Keratinocyte (primary cell): ENCODE data around the gene STK40. TPM values are rescaled to one million over a fixed set of nuclear protein-coding genes. Genes with fewer than 3 reads are reported as not detected.

Experiments
- DNase-seq: peaks from one replicate; pipeline ENCODE4 v3.0.0-alpha.2; 2011; ENCODE audit warnings: low read depth, missing footprints, low spot score
- FAIRE-seq: peaks from 2 replicates; lab custom pipeline; 2011; peaks lifted over from hg19 to GRCh38; lab: Jason Lieb, UNC
- H2AFZ ChIP-seq: 2 replicates; pipeline ENCODE4 v1.6.0; 2012; ENCODE audit warnings: low read length, control low read depth, inconsistent platforms; ENCODE audit not compliant: control insufficient read depth
- H3K27ac ChIP-seq: 2 replicates; pipeline ENCODE4 v1.5.1; 2011; ENCODE audit warnings: low read length; ENCODE audit not compliant: control insufficient read depth, insufficient read depth
- H3K27me3 ChIP-seq: 3 replicates; pipeline ENCODE4 v1.6.0; 2011; ENCODE audit warnings: low read length; ENCODE audit not compliant: control insufficient read depth, insufficient read depth; ENCODE audit errors: extremely low read depth
- H3K36me3 ChIP-seq, 2 experiments: 2 replicates in 1 of 2; 3 replicates in 1 of 2; pipeline ENCODE4 v1.5.1; 2011; ENCODE audit warnings: low read length in 2 of 2, mild to moderate bottlenecking in 1 of 2; ENCODE audit not compliant: control insufficient read depth in 2 of 2, insufficient read depth in 2 of 2; ENCODE audit errors: extremely low read depth in 1 of 2
- H3K4me1 ChIP-seq: 3 replicates; pipeline ENCODE4 v1.5.1; 2011; ENCODE audit warnings: low read length; ENCODE audit not compliant: control insufficient read depth, insufficient read depth; ENCODE audit errors: extremely low read depth
- H3K4me2 ChIP-seq: 3 replicates; pipeline ENCODE4 v1.6.0; 2011; ENCODE audit warnings: low read depth, low read length; ENCODE audit not compliant: control insufficient read depth, insufficient read depth; ENCODE audit errors: extremely low read depth
- H3K4me3 ChIP-seq, 3 experiments: fragments of 200-600 bp in 1 of 3; sonication (generic) in 1 of 3; 2 replicates in 2 of 3; 3 replicates in 1 of 3; pipeline ENCODE4 v1.5.1; 2011 to 2016; ENCODE audit warnings: low read length in 3 of 3, mild to moderate bottlenecking in 3 of 3, control low read depth in 2 of 3, inconsistent platforms in 1 of 3, low read depth in 1 of 3, mixed read lengths in 1 of 3, mixed run types in 1 of 3, moderate library complexity in 1 of 3; ENCODE audit not compliant: control insufficient read depth in 2 of 3, insufficient read depth in 2 of 3; ENCODE audit errors: extremely low read depth in 1 of 3
- H3K79me2 ChIP-seq: 2 replicates; pipeline ENCODE4 v1.6.0; 2012; ENCODE audit warnings: low read length; ENCODE audit not compliant: control insufficient read depth, insufficient read depth
- H3K9ac ChIP-seq: 3 replicates; pipeline ENCODE4 v1.6.0; 2011; ENCODE audit warnings: low read length; ENCODE audit not compliant: control insufficient read depth, insufficient read depth; ENCODE audit errors: extremely low read depth
- H3K9me1 ChIP-seq: 3 replicates; pipeline ENCODE4 v1.6.0; 2011; ENCODE audit warnings: low read length; ENCODE audit not compliant: control insufficient read depth, insufficient read depth; ENCODE audit errors: extremely low read depth
- H3K9me3 ChIP-seq: 2 replicates; pipeline ENCODE4 v1.5.1; 2012; ENCODE audit warnings: low read depth, low read length; ENCODE audit not compliant: control insufficient read depth
- H4K20me1 ChIP-seq: 3 replicates; pipeline ENCODE4 v1.6.0; 2011; ENCODE audit warnings: low read length; ENCODE audit not compliant: control insufficient read depth, insufficient read depth; ENCODE audit errors: extremely low read depth
- EZH2 ChIP-seq: IDR thresholded peaks from one replicate; pipeline ENCODE4 v1.6.1; 2012; ENCODE audit warnings: inconsistent platforms, mild to moderate bottlenecking, low read length, moderate library complexity
- dilution Hi-C: fragments of 300-500 bp; cut with MboI; formaldehyde crosslinking; loops from one replicate; pipeline ENCODE4 v1.7.0; 2020; ENCODE audit warnings: low sequenced_read_pairs; ENCODE audit not compliant: extremely low pct_ligation_motif_present
- polyA plus RNA-seq, 5 experiments: library from polyadenylated mRNA; depleted of rRNA in 3 of 5; stranded (reverse) in 3 of 5; stranded (forward) in 1 of 5; unstranded in 1 of 5; fragments of >200 nt; gene quantifications; 1 replicate in 1 of 5; 2 replicates in 3 of 5; 3 replicates in 1 of 5; pipeline versions ENCODE4 v1.2.1 to v1.2.3, GENCODE V29; 2011 to 2012; ENCODE audit warnings: missing spikeins in 2 of 5, low read depth in 1 of 5, low replicate concordance in 1 of 5
- TF ChIP-seq, protein P1 (sequence below), 3 experiments: IDR thresholded peaks in 1 of 3; conservative IDR thresholded peaks in 1 of 3; optimal IDR thresholded peaks in 1 of 3; 2 replicates in 2 of 3; 3 replicates in 1 of 3; pipeline versions ENCODE3 to v1.5.1; 2011; ENCODE audit warnings: low read length in 3 of 3, mild to moderate bottlenecking in 3 of 3, moderate library complexity in 2 of 3, control low read depth in 1 of 3, inconsistent platforms in 1 of 3; ENCODE audit not compliant: insufficient read depth in 2 of 3; ENCODE audit errors: extremely low read depth in 1 of 3

The STK40 gene
- polyA plus RNA-seq, 1 donor (not counting 4 experiments of a cell fraction or from before 2014, with no cell fraction given): 10.4 TPM

DNA sequence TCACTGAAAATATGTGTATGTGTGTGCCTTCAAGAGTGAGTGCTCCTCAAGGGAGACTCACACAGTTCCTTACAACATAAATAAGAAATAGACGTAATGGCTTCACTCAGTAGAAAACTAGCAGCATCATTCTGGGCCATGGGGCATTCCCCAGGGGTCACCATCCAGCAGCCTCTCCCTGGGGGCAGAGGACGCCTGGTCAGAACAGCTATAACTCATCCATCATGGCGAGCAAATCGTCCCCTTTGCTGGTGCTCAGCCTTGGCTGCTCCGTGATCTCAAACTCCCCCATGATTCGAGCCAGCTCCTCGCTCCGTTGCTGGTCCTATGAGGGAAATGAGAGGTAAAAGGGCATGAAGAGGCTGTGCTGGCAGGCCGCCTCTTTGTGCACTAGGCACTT, 32.2 kb upstream of the STK40 start:
- dilution Hi-C loops: no loop called here
- Histone ChIP-seq H3K9ac (no peak overlapping the region), H3K36me3 (no peaks in the 10 kb centered on the region), H3K9me1 (no peaks in the 10 kb centered on the region), H3K9me3 (no peaks in the 10 kb centered on the region), H4K20me1 (no peaks in the 10 kb centered on the region), H3K79me2 (no peaks in the 10 kb centered on the region), H3K4me3 (no peak overlapping the region), H3K4me1 (peaks cover 11% of the 10 kb centered on the region), H3K4me2 (no peak overlapping the region), H3K27ac (no peak overlapping the region), H2AFZ (no peak overlapping the region), H3K27me3 (no peaks in the 10 kb centered on the region)
- TF ChIP-seq, protein P1, sequence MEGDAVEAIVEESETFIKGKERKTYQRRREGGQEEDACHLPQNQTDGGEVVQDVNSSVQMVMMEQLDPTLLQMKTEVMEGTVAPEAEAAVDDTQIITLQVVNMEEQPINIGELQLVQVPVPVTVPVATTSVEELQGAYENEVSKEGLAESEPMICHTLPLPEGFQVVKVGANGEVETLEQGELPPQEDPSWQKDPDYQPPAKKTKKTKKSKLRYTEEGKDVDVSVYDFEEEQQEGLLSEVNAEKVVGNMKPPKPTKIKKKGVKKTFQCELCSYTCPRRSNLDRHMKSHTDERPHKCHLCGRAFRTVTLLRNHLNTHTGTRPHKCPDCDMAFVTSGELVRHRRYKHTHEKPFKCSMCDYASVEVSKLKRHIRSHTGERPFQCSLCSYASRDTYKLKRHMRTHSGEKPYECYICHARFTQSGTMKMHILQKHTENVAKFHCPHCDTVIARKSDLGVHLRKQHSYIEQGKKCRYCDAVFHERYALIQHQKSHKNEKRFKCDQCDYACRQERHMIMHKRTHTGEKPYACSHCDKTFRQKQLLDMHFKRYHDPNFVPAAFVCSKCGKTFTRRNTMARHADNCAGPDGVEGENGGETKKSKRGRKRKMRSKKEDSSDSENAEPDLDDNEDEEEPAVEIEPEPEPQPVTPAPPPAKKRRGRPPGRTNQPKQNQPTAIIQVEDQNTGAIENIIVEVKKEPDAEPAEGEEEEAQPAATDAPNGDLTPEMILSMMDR (optimal IDR thresholded peaks at IDR 0.05 in 1 of 3, IDR thresholded peaks at IDR 0.05 in 1 of 3, conservative IDR thresholded peaks at IDR 0.05 in 1 of 3; ENCODE audit: extremely low read depth in 1 of 3, insufficient read depth in 2 of 3, low read length in 3 of 3): no peak
- no peak for TF ChIP-seq EZH2
- DNase-seq: no peak
- no peak for FAIRE-seq

DNA sequence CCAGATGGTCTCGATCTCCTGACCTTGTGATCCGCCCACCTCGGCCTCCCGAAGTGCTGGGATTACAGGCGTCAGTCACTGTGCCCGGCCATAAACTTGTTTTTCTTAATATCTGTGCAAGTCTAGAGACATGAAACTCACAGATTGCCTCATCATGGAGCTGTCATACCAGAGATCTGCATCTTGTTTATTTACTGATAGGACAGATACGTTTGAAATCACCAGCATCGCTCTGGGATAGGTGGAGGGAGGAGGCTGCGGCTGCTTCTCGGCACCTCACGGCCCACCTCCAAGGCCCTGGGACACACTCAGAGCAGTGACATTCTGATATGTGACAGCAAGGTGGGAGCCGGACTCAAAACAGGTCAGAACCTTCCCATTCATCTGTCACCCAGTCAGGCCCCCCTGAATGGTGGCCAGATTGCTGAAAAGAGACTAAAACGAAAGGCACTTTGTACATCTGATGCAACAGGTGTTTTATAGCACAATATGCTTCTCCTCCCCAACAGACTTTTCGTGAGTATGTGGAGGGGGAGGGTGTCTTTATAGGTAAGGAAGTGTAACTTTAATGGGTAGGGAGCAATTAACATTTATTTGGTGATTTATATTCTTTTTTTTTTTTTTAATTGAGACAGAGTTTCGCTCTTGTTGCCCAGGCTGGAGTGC, 30.1 kb upstream of the STK40 start:
- Histone ChIP-seq H3K4me1 (peaks cover 5% of the 10 kb centered on the region), H3K79me2 (no peaks in the 10 kb centered on the region), H3K27ac (no peak overlapping the region), H3K4me2 (no peak overlapping the region), H3K9me3 (no peaks in the 10 kb centered on the region), H4K20me1 (no peaks in the 10 kb centered on the region), H3K27me3 (no peaks in the 10 kb centered on the region), H3K4me3 (no peak overlapping the region), H3K36me3 (no peaks in the 10 kb centered on the region), H3K9me1 (no peaks in the 10 kb centered on the region), H2AFZ (no peak overlapping the region), H3K9ac (no peak overlapping the region)
- DNase-seq (no peak), FAIRE-seq (no peak)
- dilution Hi-C loops: no loop called here
- TF ChIP-seq EZH2: no peak
- TF ChIP-seq, protein P1 (optimal IDR thresholded peaks at IDR 0.05 in 1 of 3, IDR thresholded peaks at IDR 0.05 in 1 of 3, conservative IDR thresholded peaks at IDR 0.05 in 1 of 3; ENCODE audit: extremely low read depth in 1 of 3, insufficient read depth in 2 of 3, low read length in 3 of 3): no peak
